RCC 7860 (cell line): Measurements from ENCODE around the gene SPIRE1.
"Not testable (repeated sequence)": the region's sequence is repeated elsewhere in the genome, so short reads cannot be mapped to it uniquely, and the experiment has no call there.

ENCODE experiments used
- DNase-seq: peaks from one replicate; pipeline ENCODE4 v3.0.0-alpha.2; 2015; ENCODE audit warnings: low spot score
- FAIRE-seq: peaks from 2 replicates; lab custom pipeline; 2012; peaks lifted over from hg19 to GRCh38; lab: Jason Lieb, UNC

The SPIRE1 gene

DNA sequence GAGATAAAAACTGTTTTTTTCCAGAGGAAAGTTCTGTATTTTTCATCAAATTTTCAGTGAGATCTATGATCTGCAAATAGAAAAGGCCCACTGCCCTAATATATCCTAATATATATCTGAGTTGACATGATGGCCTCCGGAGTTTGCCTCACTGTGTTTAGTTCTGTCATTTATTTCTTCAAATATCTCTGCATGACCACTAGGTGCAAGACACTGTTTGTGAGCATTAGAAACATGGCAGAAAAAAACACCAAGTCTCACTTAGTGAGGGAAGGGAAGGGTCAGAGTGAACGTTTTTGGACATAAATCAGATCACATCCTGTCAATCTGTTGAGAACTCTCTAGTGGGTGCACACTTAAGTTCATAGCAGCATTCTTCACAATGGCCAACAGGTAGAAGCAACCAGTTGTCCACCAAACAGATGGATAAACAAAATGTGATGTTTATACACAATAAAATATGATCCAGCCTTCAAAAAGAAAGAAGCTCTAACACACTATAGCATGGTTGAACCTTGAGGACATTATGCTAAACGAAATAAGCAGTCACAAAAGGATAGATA is 53.4 kb downstream of the SPIRE1 start:
- no peak for FAIRE-seq

DNA sequence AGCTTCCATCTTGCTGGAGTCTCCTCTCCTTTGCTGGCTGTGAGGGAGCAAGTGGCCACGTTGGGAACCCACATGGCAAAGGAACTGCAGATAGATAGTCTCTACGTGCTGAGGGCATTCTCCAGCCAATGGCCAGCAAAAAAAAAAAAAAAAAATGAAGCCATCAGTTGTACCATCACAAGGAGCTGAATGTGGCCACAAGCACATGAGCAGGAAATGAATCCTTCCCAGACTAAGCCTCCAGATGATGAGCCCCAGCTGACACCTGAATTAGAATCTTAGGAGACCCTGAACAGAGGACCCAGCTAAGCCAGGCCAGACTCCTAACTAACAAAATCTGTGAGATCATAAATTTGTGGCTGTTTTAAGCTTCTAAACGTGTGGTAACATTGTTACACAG is 57.9 kb downstream of the SPIRE1 start:
- no peak for FAIRE-seq
- no peak for DNase-seq

More for the DNA sequence above, 53.4 kb downstream of the SPIRE1 start:
- DNase-seq: no peak

DNA sequence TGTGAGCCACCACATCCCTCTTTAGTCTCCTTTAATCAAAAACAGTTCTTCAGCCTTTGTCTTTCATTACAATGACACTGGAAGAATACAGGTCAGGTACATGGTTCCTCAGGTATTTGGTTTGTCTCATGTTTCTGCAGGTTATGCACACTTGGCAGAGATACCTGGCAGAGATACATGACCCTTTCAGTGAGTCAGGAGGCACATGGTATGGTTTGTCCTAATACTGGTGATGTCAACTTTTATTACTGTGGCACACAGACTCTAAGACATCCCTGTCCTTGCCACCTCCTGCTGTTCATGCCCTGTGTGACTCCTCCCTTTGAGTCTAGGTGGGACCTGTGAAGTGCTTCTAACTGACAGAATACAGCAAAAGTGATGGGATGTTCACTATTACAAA is 58.4 kb downstream of the SPIRE1 start:
- FAIRE-seq: no peak
- peak; percentile 34 for DNase-seq

DNA sequence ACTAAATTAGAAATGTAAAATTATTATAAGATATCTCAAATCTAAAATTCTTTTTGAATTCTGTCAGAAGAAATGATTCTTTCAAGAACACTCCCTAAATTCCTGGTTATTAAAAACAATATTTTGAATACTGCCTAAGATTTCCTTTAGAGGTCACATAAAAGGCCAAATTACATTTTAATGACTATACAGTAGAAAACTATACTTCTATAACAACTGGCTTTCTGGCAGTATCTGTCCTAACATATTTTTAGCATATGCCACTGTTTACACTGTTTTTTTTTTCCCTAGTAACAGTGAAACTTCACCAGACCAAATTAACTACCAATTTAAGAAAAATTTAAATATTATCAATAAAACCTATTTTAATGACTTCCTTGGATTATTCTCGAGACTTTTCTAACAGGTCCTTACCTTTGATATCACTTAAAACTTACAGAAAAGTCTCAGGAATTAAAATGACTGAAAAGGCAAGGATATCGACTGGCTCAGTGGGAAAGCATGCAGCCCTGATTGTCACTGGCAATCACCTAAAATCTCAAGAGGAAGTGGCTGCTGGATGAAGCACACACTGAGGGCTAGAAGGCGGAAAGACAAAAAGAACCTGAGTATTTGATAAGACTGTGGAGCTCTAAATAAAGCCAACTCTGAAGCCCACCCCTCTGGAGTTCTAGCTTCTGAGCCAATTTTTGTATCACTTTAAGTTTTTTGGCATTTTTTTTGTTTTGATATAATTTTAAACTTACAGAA is 59.6 kb downstream of the SPIRE1 start:
- DNase-seq (peak; percentile 22), FAIRE-seq (no peak)

DNA sequence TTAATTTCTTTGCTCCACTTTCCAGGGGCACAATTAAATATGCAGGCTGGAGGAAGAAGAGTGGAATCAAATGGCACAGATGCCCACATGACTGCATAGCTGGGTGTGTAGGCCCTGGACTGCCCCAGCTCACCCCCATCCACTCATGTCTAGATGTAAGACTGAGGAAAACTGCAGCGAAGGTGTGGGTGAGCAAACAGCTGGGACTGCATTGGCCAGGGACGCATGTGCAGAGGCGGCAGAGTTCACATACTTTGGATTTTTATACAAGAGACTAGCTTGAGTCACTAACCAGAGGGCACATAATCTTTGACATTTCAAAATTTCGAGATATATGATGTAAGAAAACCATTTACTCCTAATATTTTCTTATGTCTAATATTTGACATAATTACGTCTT is 60.1 kb downstream of the SPIRE1 start:
- DNase-seq (peak; percentile 80), FAIRE-seq (peak; percentile 81)

DNA sequence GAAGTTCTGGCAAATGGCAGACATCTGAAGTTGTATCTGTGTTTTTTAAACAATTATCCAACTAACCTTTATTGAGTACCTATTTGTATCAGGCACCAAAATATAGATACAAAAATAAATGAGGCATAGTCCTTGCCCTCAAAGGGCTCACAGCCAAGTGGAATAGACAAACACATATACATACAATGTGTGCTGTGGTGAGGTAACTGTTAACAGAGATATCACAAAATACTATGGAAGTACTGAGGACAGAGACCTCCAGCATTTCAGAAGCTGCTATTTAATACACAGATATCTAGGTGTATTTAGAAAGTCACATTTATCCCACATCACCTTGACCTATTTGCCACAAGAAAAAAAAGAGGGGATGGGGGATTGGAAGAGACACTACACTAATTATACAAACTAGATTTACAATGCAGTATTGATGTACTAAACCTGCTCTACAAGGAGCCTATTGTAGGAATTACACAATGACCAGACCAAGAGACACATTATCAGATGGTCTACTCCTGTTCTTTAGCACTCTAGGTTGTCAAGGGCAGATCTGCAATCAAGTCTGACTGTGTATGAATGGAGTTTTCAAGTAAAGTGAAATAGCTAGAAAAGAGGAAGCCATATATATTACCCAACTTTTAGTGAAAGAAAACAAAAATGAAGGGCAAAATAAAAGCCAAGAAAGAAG is 62.2 kb downstream of the SPIRE1 start:
- no peak for DNase-seq
- FAIRE-seq: no peak

DNA sequence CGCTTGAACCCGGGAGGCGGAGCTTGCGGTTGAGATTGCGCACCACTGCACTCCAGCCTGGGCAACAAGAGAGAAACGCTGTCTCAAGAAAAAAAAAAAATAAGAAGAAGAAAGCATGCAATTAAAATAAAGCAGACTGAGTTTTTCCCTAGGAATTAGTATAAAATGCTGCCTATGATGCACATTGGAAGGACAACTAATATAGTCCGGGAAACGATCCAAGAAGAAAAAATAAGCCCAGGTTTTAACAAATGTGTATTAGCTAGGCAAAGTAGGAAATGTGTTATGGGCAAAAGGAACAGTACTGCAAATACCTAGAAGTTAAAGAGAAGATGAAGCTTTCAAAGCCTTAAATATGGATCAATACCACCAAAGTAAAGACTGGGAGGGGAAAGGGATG is 64.0 kb downstream of the SPIRE1 start:
- FAIRE-seq: no peak
- no peak for DNase-seq

DNA sequence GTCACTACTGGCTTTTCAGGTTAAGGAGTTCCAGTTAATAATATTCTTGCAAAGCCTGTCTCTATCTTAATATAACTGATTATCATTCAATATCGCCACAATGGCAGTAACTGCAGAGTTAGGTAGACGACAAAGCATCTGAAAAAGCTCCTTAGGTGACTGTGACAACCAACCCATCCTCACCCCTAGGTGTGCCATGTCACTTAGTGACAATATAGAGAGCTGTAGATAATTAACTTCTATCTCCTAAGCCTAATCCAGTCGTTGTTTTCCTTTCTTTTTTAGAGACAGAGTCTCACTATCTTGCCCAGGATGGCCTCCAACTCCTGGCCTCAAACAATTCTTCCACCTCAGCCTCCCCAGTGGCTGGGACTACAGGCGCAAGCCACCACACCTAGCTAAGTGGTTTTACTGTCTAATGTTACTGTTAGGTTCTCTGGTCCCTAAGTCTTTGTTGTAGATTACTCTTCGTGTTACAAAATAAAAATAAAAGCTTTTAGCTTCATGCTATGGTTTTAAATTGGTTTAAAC is 65.2 kb downstream of the SPIRE1 start:
- no peak for FAIRE-seq
- no peak for DNase-seq

DNA sequence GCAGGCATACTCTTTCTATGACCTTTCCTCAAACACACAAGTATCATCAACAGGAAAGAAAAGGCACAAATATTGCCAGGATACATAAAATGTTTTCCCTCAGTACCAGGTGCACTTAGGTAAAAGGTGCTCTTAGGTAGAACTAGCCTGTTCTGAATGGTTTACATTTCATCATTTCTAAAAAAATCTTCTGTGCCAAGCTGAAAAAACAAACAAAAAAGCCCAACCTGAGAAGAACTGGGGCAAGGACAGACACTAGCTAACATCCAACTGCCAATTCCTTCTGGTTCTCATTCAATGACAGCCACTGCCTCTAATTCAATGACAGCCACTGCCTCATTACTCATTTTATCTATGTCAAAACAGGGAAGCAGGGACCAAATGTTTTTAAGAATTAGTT is 68.5 kb downstream of the SPIRE1 start:
- FAIRE-seq: no peak
- no peak for DNase-seq

DNA sequence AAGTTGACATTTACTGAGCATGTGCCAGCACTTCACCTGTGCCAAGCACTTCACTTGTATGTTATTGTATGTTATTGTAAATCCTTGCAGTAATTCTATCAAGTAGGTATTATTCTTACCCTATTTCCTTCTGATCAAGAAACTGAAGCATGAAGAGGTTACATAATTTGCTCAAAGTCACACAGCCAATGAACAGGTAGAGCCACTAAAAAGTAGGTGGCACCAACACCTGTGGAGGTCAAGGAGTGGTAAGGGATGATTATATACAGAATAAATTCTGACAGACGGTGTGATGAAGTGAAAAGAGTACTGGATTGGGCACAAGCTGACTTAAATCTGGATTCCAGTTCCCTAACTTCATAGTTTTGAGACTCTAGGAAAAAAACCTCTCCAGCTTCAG is 71.0 kb downstream of the SPIRE1 start:
- DNase-seq (no peak), FAIRE-seq (no peak)

DNA sequence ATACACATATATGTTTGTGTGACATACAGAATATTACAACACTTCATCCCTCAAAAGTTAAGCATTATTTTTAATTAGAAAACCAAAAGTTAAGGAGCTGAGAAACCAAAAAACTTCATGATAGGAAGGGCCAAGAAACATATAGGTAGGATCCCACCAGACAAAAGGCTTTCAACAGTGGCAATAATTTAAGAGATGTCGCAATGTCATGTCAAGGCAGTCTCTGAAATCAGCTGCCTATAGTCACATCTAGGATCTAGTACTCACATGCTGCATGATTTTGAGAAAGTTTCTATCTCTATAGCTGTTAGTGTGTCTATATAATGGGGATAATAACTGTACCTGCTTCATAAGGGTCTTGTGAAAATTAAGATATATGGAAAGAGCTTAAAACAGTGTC is 72.7 kb downstream of the SPIRE1 start:
- no peak for DNase-seq
- FAIRE-seq: no peak

DNA sequence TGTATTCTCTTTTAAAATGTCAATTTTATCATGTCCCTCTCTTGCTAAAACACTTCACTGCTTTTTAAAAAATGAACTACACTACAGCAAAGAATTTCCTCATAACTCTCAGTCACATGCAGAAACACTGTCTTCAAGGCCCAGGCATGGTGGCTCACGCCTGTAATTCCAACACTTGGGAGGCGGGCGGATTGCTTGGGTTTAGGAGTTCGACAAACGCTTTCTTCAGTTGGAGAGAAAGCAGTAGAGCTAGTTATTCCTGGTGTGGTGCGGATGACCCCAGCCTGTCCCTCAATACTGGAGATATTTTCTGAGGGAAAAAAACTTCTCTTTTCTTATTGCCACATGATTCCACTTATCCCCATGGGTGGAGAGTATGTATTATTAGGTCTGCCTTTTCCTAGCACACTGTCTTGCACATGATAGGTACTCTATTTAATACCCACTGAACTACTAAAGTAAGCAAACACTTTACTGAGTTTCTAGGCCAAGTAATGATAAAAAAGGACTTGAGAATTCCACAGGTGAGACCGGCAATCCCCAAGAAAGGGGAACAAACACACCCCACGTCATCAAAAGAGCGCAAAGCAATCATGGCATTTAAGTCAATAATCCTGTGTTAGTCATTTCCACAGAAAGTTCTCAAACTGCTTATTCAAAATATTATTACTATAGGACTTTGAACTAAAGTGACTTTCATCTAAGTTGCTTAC is 77.1 kb downstream of the SPIRE1 start:
- no peak for FAIRE-seq
- no peak for DNase-seq

DNA sequence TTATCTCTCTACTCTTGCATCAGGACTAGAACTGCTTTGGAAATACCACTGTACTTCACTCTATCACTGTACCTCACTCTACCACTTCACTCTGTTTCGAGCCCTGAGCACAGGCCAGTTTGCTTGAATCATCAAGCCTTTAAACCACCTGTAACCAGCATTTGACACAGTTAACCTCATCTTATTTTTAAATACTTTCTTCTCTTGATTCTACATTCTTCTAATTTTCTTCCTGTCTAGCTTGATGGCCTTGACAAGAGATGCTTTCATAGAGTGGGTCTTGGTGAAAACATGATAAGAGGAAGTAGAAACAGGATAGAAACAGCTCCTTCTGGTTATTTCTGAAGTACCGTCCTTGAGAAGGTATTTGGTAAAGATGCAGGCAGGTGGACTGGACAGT is 78.1 kb downstream of the SPIRE1 start:
- FAIRE-seq: no peak
- DNase-seq: no peak

DNA sequence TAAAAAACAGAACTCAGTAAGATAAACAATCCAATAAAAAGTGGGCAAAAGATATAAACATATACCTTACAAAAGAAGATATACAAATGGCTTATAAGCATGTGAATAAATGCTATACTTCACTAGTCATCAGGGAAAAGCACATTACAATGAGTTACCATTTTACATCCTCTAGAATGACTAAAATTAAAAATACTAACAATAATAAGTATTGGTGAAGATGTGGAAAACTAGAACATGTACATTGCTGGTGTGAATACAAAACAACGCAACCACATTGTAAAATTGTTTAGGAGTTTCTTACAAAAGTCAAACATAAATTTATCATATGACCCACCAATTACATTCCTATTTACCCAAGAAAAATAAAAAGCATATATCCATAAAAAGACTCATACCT is 80.1 kb downstream of the SPIRE1 start:
- FAIRE-seq: no peak
- no peak for DNase-seq

DNA sequence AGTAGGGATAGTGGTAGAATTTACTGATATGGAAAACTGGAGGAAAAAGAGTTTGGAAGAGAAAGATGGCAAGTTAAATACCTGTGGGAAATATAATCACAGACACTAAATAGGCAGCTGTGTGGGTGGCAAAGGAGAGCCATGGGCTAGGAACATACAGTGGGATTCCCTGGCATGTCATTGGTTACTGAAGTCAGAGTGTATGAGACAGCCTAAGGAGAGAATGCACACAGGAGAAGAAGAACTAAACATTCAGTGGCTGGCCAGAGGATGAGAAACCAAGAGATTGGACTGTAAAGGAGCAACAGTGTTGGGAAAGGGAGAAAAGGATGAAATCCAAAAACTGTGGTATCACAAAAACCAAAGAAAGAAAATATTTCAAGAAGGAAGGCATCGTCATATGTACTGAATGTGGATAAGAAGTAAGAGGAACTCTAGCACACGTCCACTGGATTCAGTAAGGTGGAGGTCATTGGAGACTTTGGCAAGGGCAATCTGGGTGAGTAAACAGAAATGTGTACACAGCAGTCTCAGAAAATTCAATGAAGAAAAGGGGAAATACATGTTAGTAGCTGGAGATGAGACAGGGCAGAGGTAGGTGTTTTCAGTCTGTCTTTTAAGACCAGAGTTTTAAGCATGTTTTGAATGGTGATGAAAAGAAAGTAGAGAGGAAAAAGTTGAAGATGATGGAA is 83.3 kb downstream of the SPIRE1 start:
- DNase-seq (no peak), FAIRE-seq (no peak)

DNA sequence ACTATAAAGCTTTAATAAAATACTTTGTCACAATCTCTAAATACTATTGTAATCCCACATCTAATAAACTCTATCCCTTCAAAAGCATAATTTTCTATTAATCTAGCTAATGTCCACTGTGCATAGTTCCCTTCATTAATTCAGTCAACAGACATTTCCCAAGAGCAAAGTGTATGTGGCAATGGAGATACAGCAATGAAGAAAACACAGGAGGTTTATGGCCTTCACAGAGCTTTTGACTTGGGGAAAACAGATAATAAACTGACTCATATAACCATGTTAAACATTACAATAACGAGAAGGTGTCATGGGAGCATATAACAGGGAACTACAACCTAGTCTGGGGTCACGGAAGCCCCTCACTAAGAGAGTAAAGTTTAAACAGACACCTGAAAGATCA is 86.3 kb downstream of the SPIRE1 start:
- DNase-seq: no peak
- no peak for FAIRE-seq

DNA sequence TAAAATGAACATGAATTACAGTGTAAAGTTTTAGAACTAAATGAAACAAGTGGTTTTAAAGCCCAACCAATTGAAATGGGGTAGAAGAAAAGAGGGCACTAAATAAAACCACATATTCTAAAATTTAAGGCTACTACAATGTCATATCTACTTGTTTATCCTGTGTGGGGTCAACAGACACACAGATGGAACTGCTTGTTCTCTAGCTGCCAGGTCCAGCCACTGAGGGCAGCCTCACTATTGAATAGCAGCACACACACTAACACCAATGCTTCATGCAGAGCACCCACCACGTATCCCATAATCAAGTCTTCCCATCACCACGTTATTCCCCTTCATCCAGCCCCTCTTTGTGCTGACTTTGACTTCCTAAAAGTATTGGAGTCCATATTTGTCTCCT is 88.1 kb downstream of the SPIRE1 start:
- DNase-seq: no peak
- FAIRE-seq: no peak

DNA sequence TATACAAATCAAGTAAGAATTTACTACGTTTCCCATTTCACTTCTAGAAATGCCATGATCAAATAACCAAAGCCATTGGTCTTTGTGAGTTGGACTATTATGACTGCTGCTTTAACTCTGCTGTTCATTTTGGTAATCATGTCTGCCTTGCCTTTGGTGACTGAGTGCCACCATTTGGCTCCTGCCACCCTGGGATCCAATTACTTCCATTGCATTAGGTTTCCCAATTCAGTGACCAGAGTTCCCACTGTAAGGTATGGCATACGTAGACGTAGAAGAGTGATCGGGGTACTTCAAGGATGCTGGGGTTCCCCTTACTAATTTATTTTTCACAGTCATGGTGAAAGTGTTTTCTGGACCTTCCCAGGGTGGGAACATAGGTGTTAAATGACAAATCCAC is 90.1 kb downstream of the SPIRE1 start:
- FAIRE-seq: no peak
- DNase-seq: no peak

DNA sequence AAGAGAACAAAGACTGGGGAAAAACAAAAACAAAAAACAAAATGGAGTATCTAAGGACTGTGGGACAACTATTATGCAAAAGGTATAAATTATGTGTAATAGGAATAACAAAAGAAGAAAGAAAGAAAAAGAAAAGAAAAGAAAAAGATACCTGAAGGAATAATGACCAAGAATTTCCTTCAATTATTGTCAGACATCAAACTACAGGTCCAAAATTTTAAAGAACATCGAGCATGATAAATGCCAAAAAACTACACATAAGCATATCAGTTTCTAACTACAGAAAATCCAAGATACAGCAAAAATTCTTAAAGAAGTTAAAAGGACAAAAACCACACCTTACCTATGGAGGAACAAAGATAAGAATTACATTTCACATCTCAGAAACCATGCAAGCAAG is 93.0 kb downstream of the SPIRE1 start:
- FAIRE-seq (no peak), DNase-seq (no peak)

DNA sequence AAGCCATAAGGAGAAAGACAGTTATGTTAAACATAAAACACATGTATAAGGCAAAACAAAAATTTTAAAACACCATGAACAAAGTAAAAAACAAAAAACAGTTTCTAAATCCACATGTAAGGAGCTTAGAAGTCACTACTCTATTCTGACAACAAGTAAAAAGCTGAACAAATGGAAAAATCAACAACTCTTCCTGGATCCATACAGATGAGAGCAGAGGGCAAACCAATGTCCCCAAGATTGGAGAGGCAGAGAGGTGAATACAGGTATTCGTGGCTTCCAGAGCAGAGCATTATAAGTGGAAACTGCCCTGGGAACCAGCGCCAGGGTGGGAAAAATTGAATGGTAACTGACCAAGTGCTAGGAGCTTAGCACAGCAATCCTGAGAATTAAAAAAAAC is 93.5 kb downstream of the SPIRE1 start:
- DNase-seq: no peak
- no peak for FAIRE-seq

DNA sequence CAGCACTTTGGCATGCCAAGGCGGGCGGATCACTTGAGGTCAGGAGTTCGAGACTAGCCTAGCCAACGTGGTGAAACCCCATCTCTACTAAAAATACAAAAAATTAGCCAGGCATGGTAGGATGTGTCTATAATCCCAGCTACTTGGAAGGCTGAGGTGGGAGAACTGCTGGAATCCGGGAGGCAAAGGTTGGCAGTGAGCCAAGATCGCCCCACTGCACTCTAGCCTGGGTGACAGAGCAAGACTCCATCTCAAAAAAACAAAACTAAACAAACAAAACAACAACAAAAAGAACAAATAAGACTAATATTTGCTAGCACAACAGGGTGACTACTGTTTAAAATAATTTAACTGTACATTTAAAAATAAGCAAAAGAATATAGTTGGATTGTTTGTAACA is 97.3 kb downstream of the SPIRE1 start:
- not testable (repeated sequence) for DNase-seq, FAIRE-seq
